ENCODE measurements around the gene FBXO38.

FBXO38 gene

DNA sequence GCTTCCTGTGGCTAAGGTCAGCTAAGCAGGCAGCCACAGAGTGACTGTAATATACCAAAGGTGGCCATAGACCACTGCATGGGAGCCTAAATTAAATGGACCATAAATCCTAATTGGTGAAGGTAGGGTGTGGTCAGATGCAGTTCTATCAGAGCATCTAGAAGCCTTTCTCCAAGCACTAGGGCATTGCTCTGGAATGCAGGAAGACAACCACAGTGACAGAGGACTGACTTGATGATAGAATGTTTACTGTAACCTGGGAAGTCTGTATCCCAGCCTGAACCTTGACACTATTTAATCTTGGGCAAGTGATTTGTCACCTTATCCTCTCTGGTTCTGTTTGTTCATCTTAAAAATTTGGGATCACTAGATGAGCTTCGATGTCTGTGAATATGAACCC is 2.3 kb downstream of the FBXO38 start:
- Histone ChIP-seq H3K4me1 (ENCODE audit: control insufficient read depth, insufficient read depth, low read length) (peaks cover 43% of the 10 kb centered on the region), H3K4me3 (ENCODE audit: low read length) (peak overlapping the region; percentile 88), H3K27me3 (replicated peaks; ENCODE audit: control insufficient read depth, insufficient read depth, low read length) (no peaks in the 10 kb centered on the region), H3K36me3 (ENCODE audit: control insufficient read depth, insufficient read depth, low read length, severe bottlenecking) (peaks cover 8% of the 10 kb centered on the region), H3K9ac (ENCODE audit: low read length) (no peak overlapping the region), H3K9me3 (ENCODE audit: control insufficient read depth, low read length) (no peaks in the 10 kb centered on the region)
- DNase-seq (ENCODE audit: low read depth), result no peak

DNA sequence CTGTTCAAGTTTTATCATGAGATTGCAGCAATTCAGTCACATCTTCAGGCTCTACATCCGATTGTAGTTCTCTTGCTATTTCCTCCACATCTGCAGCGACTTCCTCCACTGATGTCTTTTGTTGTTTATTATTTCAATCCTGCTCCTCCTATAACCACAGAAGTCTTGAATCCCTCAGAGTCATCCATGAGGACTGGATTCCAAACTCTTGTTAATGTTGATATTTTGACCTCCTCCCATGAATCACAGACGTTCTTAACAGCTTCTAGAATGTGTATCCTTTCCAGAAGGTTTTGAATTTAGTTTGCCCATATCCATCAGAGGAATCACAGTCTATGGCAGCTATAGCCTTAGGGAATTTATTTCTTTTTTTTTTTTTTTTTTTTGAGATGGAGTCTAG is 3.6 kb downstream of the FBXO38 start:
- Histone ChIP-seq H3K36me3 (ENCODE audit: control insufficient read depth, insufficient read depth, low read length, severe bottlenecking) (peaks cover 8% of the 10 kb centered on the region), H3K4me1 (ENCODE audit: control insufficient read depth, insufficient read depth, low read length) (peaks cover 47% of the 10 kb centered on the region), H3K9ac (ENCODE audit: low read length) (no peak overlapping the region), H3K4me3 (ENCODE audit: low read length) (no peak overlapping the region), H3K27me3 (replicated peaks; ENCODE audit: control insufficient read depth, insufficient read depth, low read length) (no peaks in the 10 kb centered on the region), H3K9me3 (ENCODE audit: control insufficient read depth, low read length) (no peaks in the 10 kb centered on the region)
- DNase-seq (ENCODE audit: low read depth), result peak; percentile 33

DNA sequence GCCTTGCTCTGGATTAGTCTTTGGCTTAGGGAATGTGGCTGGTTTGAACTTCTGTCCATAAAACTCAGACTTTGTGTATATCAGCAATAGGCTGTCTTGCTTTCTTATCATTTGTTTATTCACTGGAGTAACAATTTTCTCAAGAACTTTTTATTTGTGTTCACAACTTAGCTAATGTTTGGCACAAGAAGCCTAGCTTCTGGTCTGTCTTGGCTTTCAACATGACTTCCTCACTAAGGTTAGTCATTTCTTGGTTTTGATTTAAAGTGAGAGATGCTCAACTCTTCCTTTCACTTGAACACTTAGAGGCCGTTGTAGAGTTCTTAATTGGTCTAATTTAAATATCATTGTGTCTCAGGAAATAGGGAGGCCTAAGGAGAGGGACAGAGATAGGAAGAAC is 4.9 kb downstream of the FBXO38 start:
- H3K27me3 ChIP-seq (replicated peaks; ENCODE audit: control insufficient read depth, insufficient read depth, low read length), result no peaks in the 10 kb centered on the region
- no peak for DNase-seq (ENCODE audit: low read depth)
- H3K4me3 ChIP-seq (ENCODE audit: low read length), result no peak overlapping the region
- H3K36me3 ChIP-seq (ENCODE audit: control insufficient read depth, insufficient read depth, low read length, severe bottlenecking), result peaks cover 8% of the 10 kb centered on the region
- no peaks in the 10 kb centered on the region for H3K9me3 ChIP-seq (ENCODE audit: control insufficient read depth, low read length)
- H3K4me1 ChIP-seq (ENCODE audit: control insufficient read depth, insufficient read depth, low read length), result peaks cover 44% of the 10 kb centered on the region
- no peak overlapping the region for H3K9ac ChIP-seq (ENCODE audit: low read length)

DNA sequence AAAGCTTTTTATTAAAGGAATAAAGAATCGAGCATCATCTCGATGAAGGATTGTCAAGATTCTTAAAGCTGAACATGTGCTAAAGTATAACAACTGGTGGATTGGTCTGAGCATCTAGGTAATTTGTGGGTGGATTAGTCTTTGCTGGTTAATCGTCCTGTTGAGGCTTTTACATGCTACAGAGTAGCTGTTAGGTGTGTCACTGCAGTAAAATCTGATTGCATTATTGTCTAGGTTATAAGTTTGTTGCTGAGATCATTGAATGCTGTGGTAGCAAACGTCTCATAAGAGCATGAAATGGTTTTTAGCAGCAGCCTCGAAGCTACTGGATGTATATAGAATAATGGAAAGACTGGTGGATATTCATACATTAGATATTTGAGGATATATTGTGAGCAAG is 7.2 kb downstream of the FBXO38 start:
- peaks cover 24% of the 10 kb centered on the region for H3K36me3 ChIP-seq (ENCODE audit: control insufficient read depth, insufficient read depth, low read length, severe bottlenecking)
- peak overlapping the region; percentile 32 for H3K4me3 ChIP-seq (ENCODE audit: low read length)
- H3K27me3 ChIP-seq (replicated peaks; ENCODE audit: control insufficient read depth, insufficient read depth, low read length), result no peaks in the 10 kb centered on the region
- no peak for DNase-seq (ENCODE audit: low read depth)
- H3K4me1 ChIP-seq (ENCODE audit: control insufficient read depth, insufficient read depth, low read length), result peaks cover 28% of the 10 kb centered on the region
- no peak overlapping the region for H3K9ac ChIP-seq (ENCODE audit: low read length)
- no peaks in the 10 kb centered on the region for H3K9me3 ChIP-seq (ENCODE audit: control insufficient read depth, low read length)

DNA sequence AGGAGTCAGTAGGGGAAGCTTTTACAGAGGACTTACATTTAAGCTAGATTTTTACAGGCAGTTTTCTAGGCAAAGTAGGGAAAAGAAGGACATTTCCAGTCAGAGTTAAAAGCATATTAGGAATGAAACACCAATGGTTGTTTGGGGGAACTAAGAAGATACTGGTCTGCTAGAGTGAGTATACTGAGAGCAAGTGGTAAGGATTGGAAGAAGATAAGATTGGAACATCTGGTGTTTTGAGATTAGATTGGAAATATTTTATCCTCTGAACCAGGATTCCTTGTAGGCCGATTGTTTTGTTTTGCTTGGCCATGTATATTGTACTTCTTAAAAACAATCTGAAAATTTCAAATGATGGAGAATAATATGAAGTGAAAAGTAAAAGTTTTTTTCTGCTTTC is 7.7 kb downstream of the FBXO38 start:
- DNase-seq (ENCODE audit: low read depth), result peak; percentile 19
- Histone ChIP-seq H3K4me1 (ENCODE audit: control insufficient read depth, insufficient read depth, low read length) (peaks cover 23% of the 10 kb centered on the region), H3K27me3 (replicated peaks; ENCODE audit: control insufficient read depth, insufficient read depth, low read length) (no peaks in the 10 kb centered on the region), H3K4me3 (ENCODE audit: low read length) (peak overlapping the region; percentile 32), H3K36me3 (ENCODE audit: control insufficient read depth, insufficient read depth, low read length, severe bottlenecking) (peaks cover 29% of the 10 kb centered on the region), H3K9ac (ENCODE audit: low read length) (no peak overlapping the region), H3K9me3 (ENCODE audit: control insufficient read depth, low read length) (no peaks in the 10 kb centered on the region)

DNA sequence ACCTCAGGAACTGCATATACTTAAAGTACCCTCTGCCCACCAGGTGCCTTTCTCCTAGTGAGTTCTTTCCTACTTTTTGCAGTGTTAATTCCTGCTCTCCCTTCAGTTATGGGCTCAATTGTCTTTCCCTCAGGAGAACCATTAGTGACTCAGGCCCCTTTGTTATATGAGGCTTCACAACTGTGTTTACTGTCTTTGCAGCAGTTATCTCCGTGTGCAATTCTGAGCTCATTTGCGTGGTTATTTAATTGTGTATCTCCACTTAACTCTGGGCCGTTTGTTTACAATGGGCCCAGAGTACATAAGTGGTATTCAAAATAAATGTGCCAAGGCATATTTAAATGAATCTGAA is 9.6 kb downstream of the FBXO38 start:
- H3K36me3 ChIP-seq (ENCODE audit: control insufficient read depth, insufficient read depth, low read length, severe bottlenecking), result peaks cover 41% of the 10 kb centered on the region
- no peak overlapping the region for H3K9ac ChIP-seq (ENCODE audit: low read length)
- H3K4me3 ChIP-seq (ENCODE audit: low read length), result no peak overlapping the region
- no peaks in the 10 kb centered on the region for H3K27me3 ChIP-seq (replicated peaks; ENCODE audit: control insufficient read depth, insufficient read depth, low read length)
- peaks cover 18% of the 10 kb centered on the region for H3K4me1 ChIP-seq (ENCODE audit: control insufficient read depth, insufficient read depth, low read length)
- no peak for DNase-seq (ENCODE audit: low read depth)
- H3K9me3 ChIP-seq (ENCODE audit: control insufficient read depth, low read length), result no peaks in the 10 kb centered on the region

DNA sequence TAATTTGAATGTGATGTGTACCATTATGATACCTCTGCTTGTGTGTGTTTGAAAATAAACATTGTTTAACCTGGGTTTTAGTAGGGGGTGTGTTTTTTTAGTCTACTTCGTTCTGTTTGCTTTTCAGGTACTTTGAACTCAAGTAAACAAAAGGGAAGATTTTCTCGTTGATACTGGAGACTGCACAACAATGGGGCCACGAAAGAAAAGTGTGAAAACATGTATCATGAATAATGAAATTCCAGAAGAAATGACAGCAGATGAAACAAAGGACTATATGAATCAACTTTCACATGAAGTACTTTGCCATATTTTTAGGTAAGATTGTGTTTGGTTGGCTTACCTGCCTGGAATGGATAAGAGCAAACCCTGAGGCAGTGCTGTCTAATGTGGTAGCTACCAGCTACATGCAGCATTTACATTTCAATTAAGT is 10.8 kb downstream of the FBXO38 start:
- Histone ChIP-seq H3K4me1 (ENCODE audit: control insufficient read depth, insufficient read depth, low read length) (peaks cover 13% of the 10 kb centered on the region), H3K9me3 (ENCODE audit: control insufficient read depth, low read length) (no peaks in the 10 kb centered on the region), H3K4me3 (ENCODE audit: low read length) (no peak overlapping the region), H3K36me3 (ENCODE audit: control insufficient read depth, insufficient read depth, low read length, severe bottlenecking) (peaks cover 49% of the 10 kb centered on the region), H3K27me3 (replicated peaks; ENCODE audit: control insufficient read depth, insufficient read depth, low read length) (no peaks in the 10 kb centered on the region), H3K9ac (ENCODE audit: low read length) (no peak overlapping the region)
- no peak for DNase-seq (ENCODE audit: low read depth)

DNA sequence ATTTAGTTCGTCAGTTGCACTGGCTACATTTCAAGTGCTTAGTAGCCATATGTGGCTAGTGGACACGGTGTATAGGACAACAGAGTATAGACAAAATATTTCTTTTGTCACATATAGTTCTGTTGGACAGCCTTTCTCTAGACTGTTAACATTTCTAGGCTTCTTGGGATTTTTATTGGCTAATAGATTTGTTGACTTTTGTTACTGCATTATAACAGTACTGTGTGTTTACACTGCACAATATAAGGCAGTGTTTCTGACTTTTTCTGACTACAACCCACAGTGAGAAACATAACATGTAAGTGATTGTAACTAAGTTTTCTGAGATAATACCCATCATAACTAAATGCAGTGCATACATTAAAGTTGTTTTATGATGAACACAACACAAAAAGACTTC is 11.3 kb downstream of the FBXO38 start:
- H3K4me3 ChIP-seq (ENCODE audit: low read length), result no peak overlapping the region
- no peak for DNase-seq (ENCODE audit: low read depth)
- H3K9ac ChIP-seq (ENCODE audit: low read length), result no peak overlapping the region
- no peaks in the 10 kb centered on the region for H3K9me3 ChIP-seq (ENCODE audit: control insufficient read depth, low read length)
- H3K36me3 ChIP-seq (ENCODE audit: control insufficient read depth, insufficient read depth, low read length, severe bottlenecking), result peaks cover 53% of the 10 kb centered on the region
- H3K4me1 ChIP-seq (ENCODE audit: control insufficient read depth, insufficient read depth, low read length), result peaks cover 13% of the 10 kb centered on the region
- H3K27me3 ChIP-seq (replicated peaks; ENCODE audit: control insufficient read depth, insufficient read depth, low read length), result no peaks in the 10 kb centered on the region

DNA sequence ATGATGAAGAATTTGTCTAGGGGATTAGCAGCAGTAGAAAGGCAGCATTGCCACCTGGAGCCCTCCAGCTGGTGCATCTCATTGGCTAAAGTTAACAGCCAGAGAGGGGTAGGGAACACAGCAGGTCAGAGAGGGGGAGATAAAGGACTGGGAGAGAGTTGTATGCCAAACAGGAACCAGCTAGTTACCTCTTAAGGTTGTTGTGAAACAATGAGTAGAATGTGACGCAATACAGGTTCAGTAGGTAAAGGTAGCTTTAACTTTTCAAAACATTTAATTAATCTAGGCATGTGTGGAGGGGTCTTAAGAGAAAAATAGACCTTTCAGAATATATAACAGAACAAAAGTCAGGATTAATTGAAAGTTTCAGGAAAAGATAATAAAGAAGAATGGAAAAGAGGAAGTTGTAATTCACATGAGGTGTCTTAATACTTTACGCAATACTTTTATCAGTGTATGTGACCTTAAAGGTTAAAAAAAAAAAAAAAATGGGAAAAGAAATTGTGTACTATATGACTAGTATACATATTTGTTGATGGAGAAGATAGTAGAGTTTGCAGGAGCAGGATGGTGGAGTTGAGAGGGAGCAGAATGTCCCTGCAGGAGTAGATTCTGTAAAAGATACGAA is 14.3 kb downstream of the FBXO38 start:
- peaks cover 80% of the 10 kb centered on the region for H3K36me3 ChIP-seq (ENCODE audit: control insufficient read depth, insufficient read depth, low read length, severe bottlenecking)
- no peak overlapping the region for H3K4me3 ChIP-seq (ENCODE audit: low read length)
- no peak for DNase-seq (ENCODE audit: low read depth)
- no peaks in the 10 kb centered on the region for H3K27me3 ChIP-seq (replicated peaks; ENCODE audit: control insufficient read depth, insufficient read depth, low read length)
- H3K9me3 ChIP-seq (ENCODE audit: control insufficient read depth, low read length), result no peaks in the 10 kb centered on the region
- peaks cover 6% of the 10 kb centered on the region for H3K4me1 ChIP-seq (ENCODE audit: control insufficient read depth, insufficient read depth, low read length)
- H3K9ac ChIP-seq (ENCODE audit: low read length), result no peak overlapping the region

DNA sequence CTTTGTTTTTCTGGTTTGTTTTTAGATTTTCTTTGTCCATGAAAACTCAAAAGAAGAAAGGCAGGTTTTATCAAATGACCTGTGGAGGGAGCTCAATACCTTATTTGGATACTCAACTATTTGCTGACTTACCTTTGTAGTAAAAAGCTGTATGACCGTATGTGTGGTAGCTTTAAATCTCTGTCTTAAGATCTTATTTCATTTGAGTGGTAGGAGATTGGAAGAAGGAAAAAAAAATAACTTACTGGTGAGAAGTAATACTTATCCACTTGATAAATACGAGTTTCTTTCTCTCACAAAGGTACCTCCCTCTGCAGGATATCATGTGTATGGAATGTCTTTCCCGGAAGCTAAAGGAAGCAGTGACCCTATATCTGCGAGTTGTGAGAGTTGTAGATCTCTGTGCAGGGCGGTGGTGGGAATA is 15.0 kb downstream of the FBXO38 start:
- Histone ChIP-seq H3K27me3 (replicated peaks; ENCODE audit: control insufficient read depth, insufficient read depth, low read length) (no peaks in the 10 kb centered on the region), H3K9me3 (ENCODE audit: control insufficient read depth, low read length) (no peaks in the 10 kb centered on the region), H3K36me3 (ENCODE audit: control insufficient read depth, insufficient read depth, low read length, severe bottlenecking) (peaks cover 87% of the 10 kb centered on the region), H3K4me1 (ENCODE audit: control insufficient read depth, insufficient read depth, low read length) (peaks cover under 1% of the 10 kb centered on the region), H3K4me3 (ENCODE audit: low read length) (no peak overlapping the region), H3K9ac (ENCODE audit: low read length) (no peak overlapping the region)
- no peak for DNase-seq (ENCODE audit: low read depth)

DNA sequence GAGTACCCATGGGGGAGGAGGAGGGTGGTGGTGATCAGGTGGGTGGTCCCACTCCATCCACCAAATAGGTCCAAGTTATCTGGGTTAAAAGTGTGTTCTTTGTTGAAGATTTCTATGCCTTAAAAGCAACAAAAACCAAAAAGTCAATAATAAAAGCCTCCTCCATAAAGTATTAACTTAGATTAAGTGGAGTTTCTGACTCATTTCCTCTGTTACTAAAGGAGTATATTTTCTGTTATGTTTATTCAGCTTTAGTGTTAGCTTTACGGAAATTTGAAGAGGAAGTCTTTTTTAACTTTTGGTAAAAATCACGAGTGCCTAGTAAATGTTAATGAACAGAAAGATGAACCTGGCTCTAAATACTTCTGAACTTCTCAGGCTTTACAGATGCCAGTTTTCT is 17.8 kb downstream of the FBXO38 start:
- peak; percentile 39 for DNase-seq (ENCODE audit: low read depth)
- Histone ChIP-seq H3K9ac (ENCODE audit: low read length) (no peak overlapping the region), H3K4me1 (ENCODE audit: control insufficient read depth, insufficient read depth, low read length) (no peaks in the 10 kb centered on the region), H3K9me3 (ENCODE audit: control insufficient read depth, low read length) (no peaks in the 10 kb centered on the region), H3K4me3 (ENCODE audit: low read length) (no peak overlapping the region), H3K36me3 (ENCODE audit: control insufficient read depth, insufficient read depth, low read length, severe bottlenecking) (peaks cover 93% of the 10 kb centered on the region), H3K27me3 (replicated peaks; ENCODE audit: control insufficient read depth, insufficient read depth, low read length) (no peaks in the 10 kb centered on the region)

DNA sequence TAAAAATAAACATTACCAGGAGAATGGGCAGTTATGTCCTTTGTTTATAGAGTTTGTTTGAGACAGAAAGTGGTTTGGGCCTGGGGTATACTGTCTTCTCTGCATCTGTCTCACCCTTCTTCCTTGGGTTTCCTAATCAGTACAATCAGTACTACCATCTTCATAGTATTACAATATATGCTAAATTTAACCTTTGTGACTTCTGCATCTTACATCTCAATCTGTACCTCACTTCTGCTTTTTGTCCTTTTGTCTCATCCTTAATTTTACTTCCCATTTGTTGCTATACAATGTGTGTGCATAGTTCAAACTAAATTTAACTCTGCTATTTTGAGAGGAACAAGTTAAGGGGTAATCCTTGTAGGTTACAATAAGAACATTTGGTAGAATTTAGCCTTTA is 19.6 kb downstream of the FBXO38 start:
- DNase-seq (ENCODE audit: low read depth), result no peak
- Histone ChIP-seq H3K9me3 (ENCODE audit: control insufficient read depth, low read length) (no peaks in the 10 kb centered on the region), H3K9ac (ENCODE audit: low read length) (no peak overlapping the region), H3K36me3 (ENCODE audit: control insufficient read depth, insufficient read depth, low read length, severe bottlenecking) (peaks cover 96% of the 10 kb centered on the region), H3K4me3 (ENCODE audit: low read length) (no peak overlapping the region), H3K4me1 (ENCODE audit: control insufficient read depth, insufficient read depth, low read length) (no peaks in the 10 kb centered on the region), H3K27me3 (replicated peaks; ENCODE audit: control insufficient read depth, insufficient read depth, low read length) (no peaks in the 10 kb centered on the region)
